Upper lobe of left lung (tissue), 6 donors: Measurements from ENCODE around the gene FFAR2. TPM values are rescaled to one million over a fixed set of nuclear protein-coding genes. Genes with fewer than 3 reads are reported as not detected.

Experiments used
- ATAC-seq, 2 donors: fragments of 200-7000 bp; cut with Tn5 transposase; one replicate each; pipeline ENCODE4 v1.9.1; 2022; ENCODE audit warnings: mild to moderate bottlenecking in 2 of 2, moderate library complexity in 2 of 2; ENCODE audit not compliant: low FRiP score in 2 of 2
- DNase-seq, 2 donors: peaks; one replicate each; pipeline ENCODE4 v3.0.0-alpha.2; 2019 to 2020
- H3K27ac ChIP-seq, 4 donors: fragments of 200-600 bp; sonication (generic); one replicate each; pipeline ENCODE4 v1.5.1; 2016 to 2019
- H3K27me3 ChIP-seq, 4 donors: fragments of 200-600 bp; sonication (generic); one replicate each; pipeline ENCODE4 v1.5.1; 2017 to 2019
- H3K36me3 ChIP-seq, 4 donors: fragments of 200-600 bp; sonication (generic); one replicate each; pipeline ENCODE4 v1.5.1; 2016 to 2019
- H3K4me1 ChIP-seq, 4 donors: fragments of 200-600 bp; sonication (generic); one replicate each; pipeline ENCODE4 v1.5.1; 2018 to 2019
- H3K4me3 ChIP-seq, 4 donors: fragments of 200-600 bp; sonication (generic); one replicate each; pipeline ENCODE4 v1.5.1; 2017 to 2019; ENCODE audit warnings: mild to moderate bottlenecking in 2 of 4, moderate library complexity in 1 of 4
- H3K9me3 ChIP-seq, 4 donors: fragments of 200-600 bp; sonication (generic); one replicate each; pipeline ENCODE4 v1.5.1; 2018 to 2019
- CTCF ChIP-seq, 6 experiments: fragments of 450-650 bp in 4 of 6; fragments of 200-600 bp in 2 of 6; sonication (generic) in 2 of 6; IDR thresholded peaks; one replicate each; pipeline ENCODE4 v1.5.1; 2016 to 2019; ENCODE audit warnings: antibody characterized with exemption in 6 of 6
- EP300 ChIP-seq, 4 donors: sonication (generic); formaldehyde crosslinking; IDR thresholded peaks; one replicate each; pipeline ENCODE4 v1.5.1; 2017; ENCODE audit warnings: antibody characterized with exemption in 4 of 4, control low read depth in 2 of 4
- POLR2A ChIP-seq, 4 donors: fragments of 450-650 bp; IDR thresholded peaks; one replicate each; pipeline ENCODE4 v1.5.1; 2016 to 2017; ENCODE audit warnings: antibody characterized with exemption in 4 of 4, mild to moderate bottlenecking in 2 of 4
- POLR2AphosphoS5 ChIP-seq, 2 donors: sonication (generic); formaldehyde crosslinking; IDR thresholded peaks; one replicate each; pipeline ENCODE4 v1.5.1; 2017; ENCODE audit warnings: antibody characterized with exemption in 2 of 2
- WGBS, 2 donors: methylation state at CpG; one replicate each; pipeline ENCODE4 v1.1.5; 2017 to 2018; 5-methylcytosine and 5-hydroxymethylcytosine counted together
- total RNA-seq, 6 donors: library from RNA; depleted of rRNA in 4 of 6; stranded (reverse); fragments of >200 nt in 4 of 6; gene quantifications; one replicate each; pipeline versions ENCODE4 v1.1.0 to v1.2.1, GENCODE V29; 2016 to 2021
- donor health status: DM: no; HTN: no; CAD: no; lungs with moderate emphysema.
- donor health status: DM: no; HTN: yes; CAD: no; lungs with severe emphysema.

Gene FFAR2
- total RNA-seq, 6 donors from 2014 or later, result 0.22 to 9.0 (median 2.1) TPM; not detected in 1

- H3K4me1 ChIP-seq, result peaks cover 4 to 6% (median 5%) of the 10 kb centered on the region in 4 donors
- H3K27ac ChIP-seq, result no peak within 1 kb of the TSS
- ATAC-seq, result no peak
- 73 to 85% methylated on average over 9 of the region's 9 CpGs for WGBS, 2 donors
- no peaks in the 10 kb centered on the region for H3K36me3 ChIP-seq
- H3K9me3 ChIP-seq, result no peaks in the 10 kb centered on the region
- no peaks in the 10 kb centered on the region for H3K27me3 ChIP-seq
- no peak within 1 kb of the TSS for H3K4me3 ChIP-seq
- TF ChIP-seq POLR2AphosphoS5 (IDR thresholded peaks at IDR 0.05), result no peak
- TF ChIP-seq CTCF (IDR thresholded peaks at IDR 0.05), result no peak
- TF ChIP-seq POLR2A (IDR thresholded peaks at IDR 0.05), result no peak
- no peak for TF ChIP-seq EP300 (IDR thresholded peaks at IDR 0.05)
- DNase-seq, result no peak
These were observed 42.3 kb downstream of the FFAR2 start, which contains the start of gene KRTDAP for GRCh38 chr19:35490364-35490763. TSS of gene KRTDAP (minus strand) at chr19:35490464. CDS start at chr19:35490442, 22 bp downstream.

DNA sequence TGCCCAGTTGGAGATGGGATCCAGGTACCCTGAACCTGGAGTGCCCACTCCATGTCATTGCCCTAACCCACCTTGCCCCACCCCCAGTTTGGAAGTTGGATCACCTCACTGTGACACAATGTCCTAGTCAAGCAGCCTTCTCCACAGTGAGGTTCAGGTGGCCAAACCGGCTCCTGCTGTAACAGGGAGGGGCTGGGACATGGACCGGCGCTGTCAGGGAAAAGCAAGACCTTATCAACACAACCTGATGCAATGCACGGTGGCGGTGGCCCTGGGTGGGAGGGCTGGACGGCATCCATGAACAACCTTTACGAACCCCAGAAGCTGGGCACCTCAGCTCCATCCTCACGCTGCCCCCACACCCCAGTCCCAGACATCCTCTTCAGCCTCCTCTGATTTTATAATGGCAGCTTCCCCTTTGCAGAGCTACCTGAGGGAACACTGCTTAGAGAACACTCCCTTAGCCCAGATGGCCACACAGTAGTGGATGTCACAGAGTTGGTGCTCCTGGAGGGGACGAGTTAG is 43.8 kb downstream of the FFAR2 start:
- H3K4me1 ChIP-seq, result peaks cover 5 to 8% (median 6%) of the 10 kb centered on the region in 4 donors
- no peaks in the 10 kb centered on the region for H3K36me3 ChIP-seq
- H3K4me3 ChIP-seq, result no peak overlapping the region
- H3K27ac ChIP-seq, result no peak overlapping the region
- H3K27me3 ChIP-seq, result no peaks in the 10 kb centered on the region
- TF ChIP-seq POLR2AphosphoS5 (IDR thresholded peaks at IDR 0.05) (no peak), POLR2A (IDR thresholded peaks at IDR 0.05) (no peak), CTCF (IDR thresholded peaks at IDR 0.05) (no peak), EP300 (IDR thresholded peaks at IDR 0.05) (no peak)
- DNase-seq (no peak), ATAC-seq (no peak)
- 80 to 85% methylated on average over 9 of the region's 9 CpGs for WGBS, 2 donors
- no peaks in the 10 kb centered on the region for H3K9me3 ChIP-seq

- Histone ChIP-seq H3K9me3 (no peaks in the 10 kb centered on the region), H3K4me3 (no peak overlapping the region), H3K36me3 (no peaks in the 10 kb centered on the region), H3K27ac (no peak overlapping the region), H3K27me3 (no peaks in the 10 kb centered on the region), H3K4me1 (peaks cover 5 to 8% (median 6%) of the 10 kb centered on the region in 4 donors)
- DNase-seq (no peak), ATAC-seq (no peak)
- no peak for TF ChIP-seq CTCF (IDR thresholded peaks at IDR 0.05)
- 91 to 98% methylated on average over 6 to 9 of the region's 9 CpGs for WGBS, 2 donors
These were observed 45.9 kb downstream of the FFAR2 start for GRCh38 chr19:35493971-35494370.

DNA sequence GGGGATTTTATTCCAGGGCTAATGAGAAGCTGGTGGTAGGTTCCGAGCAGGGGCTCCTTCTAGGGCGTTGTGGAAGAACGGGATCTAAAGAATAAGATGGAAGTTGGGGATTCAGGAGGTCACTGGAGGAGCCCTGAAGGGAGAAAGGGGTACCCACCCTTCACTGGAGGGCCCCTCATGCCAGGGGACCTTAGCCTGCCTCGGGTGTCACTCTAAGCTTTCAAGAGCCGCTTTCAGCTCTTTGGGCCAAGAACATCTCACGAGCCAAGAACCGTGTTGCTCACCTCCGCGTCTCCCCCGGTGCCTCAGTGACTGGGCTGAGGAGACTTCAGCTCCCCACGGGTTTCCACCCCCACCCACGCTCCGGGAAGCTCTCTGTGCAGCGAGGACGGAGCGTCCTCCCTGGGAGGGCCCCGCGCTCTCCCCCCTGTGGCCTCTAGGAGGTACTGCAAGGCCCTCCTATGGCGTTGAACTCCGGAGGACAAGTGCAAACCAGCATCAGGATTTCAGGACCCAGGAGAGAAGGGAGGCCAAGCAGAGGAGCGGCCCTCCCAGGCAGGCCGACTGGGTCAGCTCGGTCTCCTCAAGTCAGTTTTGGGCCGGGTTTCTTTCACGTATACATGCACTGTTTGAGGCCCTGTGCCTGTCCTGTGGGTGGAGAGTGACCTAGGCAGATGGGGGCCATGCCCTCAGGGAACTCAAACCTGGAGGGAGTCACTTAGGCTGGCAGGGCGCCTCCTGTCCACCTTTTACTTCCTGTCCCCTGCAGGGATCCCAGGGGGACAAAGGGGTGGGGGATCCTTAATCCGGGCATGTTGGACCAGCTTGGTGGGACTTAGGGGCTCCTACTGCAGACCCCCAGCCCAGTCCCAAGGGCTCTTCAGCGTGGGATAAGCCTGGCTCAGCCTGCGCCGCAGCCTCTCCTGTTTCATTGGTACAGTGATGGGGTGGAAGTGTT is 47.3 kb downstream of the FFAR2 start:
- DNase-seq (peak; percentile 69 to 77), ATAC-seq (peak; percentile 90 to 96)
- Histone ChIP-seq H3K4me1 (peaks cover 5 to 8% (median 6%) of the 10 kb centered on the region in 4 donors), H3K4me3 (no peak overlapping the region), H3K9me3 (no peaks in the 10 kb centered on the region), H3K36me3 (peaks cover 0 to 2% (median 0%) of the 10 kb centered on the region in 4 donors), H3K27me3 (no peaks in the 10 kb centered on the region), H3K27ac (no peak overlapping the region)
- 25 to 48% methylated on average over 11 to 23 of the region's 30 CpGs for WGBS, 2 donors
- TF ChIP-seq POLR2A (IDR thresholded peaks at IDR 0.05) (no peak), CTCF (IDR thresholded peaks at IDR 0.05) (peak; percentile 95 to 100 (median 98))
